Coronary artery (tissue), 2 donors: Measurements from ENCODE around the gene C1QTNF8.
"Not testable (repeated sequence)": the region's sequence is repeated elsewhere in the genome, so short reads cannot be mapped to it uniquely, and the experiment has no call there.

Experiments
- DNase-seq: peaks from one replicate; pipeline ENCODE4 v3.0.0-alpha.2; 2017; ENCODE audit warnings: low spot score
- H3K27ac ChIP-seq, 2 donors: fragments of 200-600 bp; sonication (generic); one replicate each; pipeline ENCODE4 v1.5.1; 2016 to 2019
- H3K4me3 ChIP-seq: fragments of 200-600 bp; sonication (generic); 2 replicates; pipeline ENCODE4 v1.5.1; 2016; ENCODE audit warnings: mild to moderate bottlenecking, moderate library complexity
- CTCF ChIP-seq: fragments of 200-600 bp; sonication (generic); IDR thresholded peaks from one replicate; pipeline ENCODE4 v1.5.1; 2019; ENCODE audit warnings: antibody characterized with exemption

The C1QTNF8 gene

GRCh38 chr16:1088295-1089170 lies 7.5 kb downstream of the C1QTNF8 start:
- no peak for TF ChIP-seq CTCF
- no peak for DNase-seq
- peak overlapping the region; percentile 58 for H3K4me3 ChIP-seq
- peak overlapping the region; percentile 71 to 88 for H3K27ac ChIP-seq

GRCh38 chr16:1086443-1086842 lies 9.6 kb downstream of the C1QTNF8 start:
- H3K27ac ChIP-seq, H3K4me3 ChIP-seq, DNase-seq: not testable (repeated sequence)

DNA sequence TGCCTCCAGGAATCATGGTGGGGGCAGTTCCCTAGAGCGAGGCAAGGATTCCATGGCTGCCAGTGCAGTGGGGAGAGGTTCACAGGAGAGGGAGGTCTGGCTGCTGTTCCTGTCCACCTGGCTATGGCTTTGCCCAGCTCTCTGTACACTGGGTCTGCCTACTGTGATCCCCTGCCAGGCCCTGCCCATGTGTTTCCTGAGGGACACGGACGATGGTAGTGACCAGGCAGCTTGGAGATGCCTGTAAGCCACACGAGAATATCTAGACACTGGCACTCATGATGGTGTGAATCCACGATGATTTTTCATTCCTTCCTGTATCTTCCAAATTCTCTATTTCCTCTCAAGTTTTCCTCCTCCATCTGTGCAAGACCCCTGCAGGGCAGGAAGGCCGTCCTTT lies 11.1 kb downstream of the C1QTNF8 start:
- no peak overlapping the region for H3K4me3 ChIP-seq
- DNase-seq: no peak
- H3K27ac ChIP-seq: no peak overlapping the region
- no peak for TF ChIP-seq CTCF

DNA sequence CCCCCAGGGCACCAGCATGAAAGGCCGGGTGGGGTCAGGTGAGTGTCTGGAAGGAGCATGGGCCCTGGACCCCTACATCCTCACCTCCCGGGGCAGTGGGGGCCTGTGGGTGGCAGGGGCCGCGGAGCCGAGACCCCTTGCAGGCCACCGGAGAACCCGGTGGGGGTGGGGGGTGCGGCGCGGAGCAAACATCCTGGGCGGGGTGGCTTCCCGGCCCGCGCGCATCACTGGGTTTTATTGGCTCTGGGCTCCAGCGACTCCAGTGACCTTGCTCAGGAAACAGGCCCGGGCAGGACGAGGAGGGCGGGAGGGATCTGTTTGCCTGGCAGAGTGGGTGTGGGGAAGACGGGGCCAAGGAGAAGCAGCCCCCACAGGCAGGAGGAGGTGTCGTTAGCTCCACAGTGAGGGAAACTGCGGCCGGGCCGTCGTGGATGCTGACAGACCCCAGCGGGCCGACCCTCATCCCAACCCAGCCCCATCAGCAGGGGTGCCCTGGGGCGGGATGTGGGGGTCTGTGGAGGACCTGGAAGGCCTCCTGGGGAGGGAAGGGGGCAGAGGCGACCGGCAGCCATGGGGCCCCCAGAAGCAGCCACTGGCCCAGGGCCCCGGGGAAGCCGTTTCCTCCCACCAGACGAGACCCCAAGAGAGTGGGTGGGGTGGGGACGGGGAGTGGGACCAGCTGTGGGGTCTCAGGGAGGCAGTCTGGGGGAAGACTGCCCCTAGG lies 12.9 kb downstream of the C1QTNF8 start:
- DNase-seq: no peak
- no peak for TF ChIP-seq CTCF
- Histone ChIP-seq H3K4me3 (no peak overlapping the region), H3K27ac (no peak overlapping the region)

- no peak overlapping the region for H3K4me3 ChIP-seq
- DNase-seq: no peak
- no peak for TF ChIP-seq CTCF
- no peak overlapping the region for H3K27ac ChIP-seq
These were observed 13.6 kb downstream of the C1QTNF8 start for GRCh38 chr16:1082266-1082951.

DNA sequence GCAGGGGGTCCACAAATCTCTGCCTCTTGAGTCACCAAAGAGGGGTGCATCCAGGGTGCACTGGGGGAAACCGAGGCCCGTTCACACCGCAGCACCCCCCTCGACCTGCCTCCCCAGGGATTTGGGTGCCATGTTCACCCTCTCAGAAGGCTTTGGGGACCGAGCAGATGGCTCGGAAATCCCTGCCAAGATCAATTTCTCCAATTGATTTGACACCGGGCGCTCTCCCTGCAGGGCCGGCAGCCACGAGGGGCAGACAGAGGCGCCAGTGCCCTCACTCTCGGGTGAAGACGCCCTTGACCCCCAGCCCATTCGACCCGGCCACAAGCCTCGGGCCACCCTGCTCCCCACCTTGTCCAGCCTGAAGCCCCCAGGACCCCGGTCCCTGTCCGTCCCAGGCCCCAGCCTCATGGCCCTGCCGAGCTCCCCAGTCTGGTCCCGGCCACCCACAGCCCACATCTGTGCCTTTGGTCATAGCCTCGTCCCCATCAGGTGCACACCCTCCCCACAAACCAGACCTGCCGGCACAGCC lies 14.2 kb downstream of the C1QTNF8 start:
- no peak for DNase-seq
- Histone ChIP-seq H3K4me3 (peak overlapping the region; percentile 1), H3K27ac (peak overlapping the region in 1 of 2 donors; percentile 67)
- no peak for TF ChIP-seq CTCF
